ENCODE measurements around the gene ICAM2. TPM values are rescaled to one million over a fixed set of nuclear protein-coding genes. Genes with fewer than 3 reads are reported as not detected.
"Not testable (repeated sequence)": the region's sequence is repeated elsewhere in the genome, so short reads cannot be mapped to it uniquely, and the experiment has no call there.

ICAM2 gene
- total RNA-seq, 8 experiments from 2014 or later, result 0.32 to 11.5 (median 1.0) TPM; not detected in 2

GRCh38 chr17:64038331-64039105, 18.1 kb upstream of the ICAM2 start:
- in situ Hi-C loops (cut with MboI; ENCODE audit: low pct_unique_long_range_greater_than_20kb in 2 of 9, low sequenced_read_pairs in 9 of 9, unreplicated experiment in 9 of 9), result loop anchor here in 3 of 9 experiments (10.0 to 25.0 kb wide), 3 partner anchors 96 to 249 kb away; partner anchors contain the start of gene ERN1 (in 2 of the 3)
- WGBS, 10 experiments, result 0 to 85% (median 63%) methylated on average over 1 to 9 of the region's 16 CpGs; no CpG with 5 or more reads in 3 of the 10 experiments
- H3K4me1 ChIP-seq (replicated peaks in 1 of 2), result no peaks in the 10 kb centered on the region
- no peak overlapping the region for H3K27ac ChIP-seq
- no peak for ATAC-seq (replicated peaks in 6 of 8)
- no peak overlapping the region for H3K4me3 ChIP-seq

GRCh38 chr17:64037802-64038201, 17.4 kb upstream of the ICAM2 start:
- 0 to 100% (median 84%) methylated on average over 1 to 5 of the region's 5 CpGs; no CpG with 5 or more reads in 3 of the 10 experiments for WGBS, 10 experiments
- ATAC-seq (replicated peaks in 6 of 8), result no peak
- no peak overlapping the region for H3K4me3 ChIP-seq
- in situ Hi-C loops (cut with MboI; ENCODE audit: low pct_unique_long_range_greater_than_20kb in 2 of 9, low sequenced_read_pairs in 9 of 9, unreplicated experiment in 9 of 9), result loop anchor here in 3 of 9 experiments (10.0 to 25.0 kb wide), 3 partner anchors 97 to 249 kb away; partner anchors contain the start of gene ERN1 (in 2 of the 3)
- no peak overlapping the region for H3K27ac ChIP-seq
- no peaks in the 10 kb centered on the region for H3K4me1 ChIP-seq (replicated peaks in 1 of 2)

DNA sequence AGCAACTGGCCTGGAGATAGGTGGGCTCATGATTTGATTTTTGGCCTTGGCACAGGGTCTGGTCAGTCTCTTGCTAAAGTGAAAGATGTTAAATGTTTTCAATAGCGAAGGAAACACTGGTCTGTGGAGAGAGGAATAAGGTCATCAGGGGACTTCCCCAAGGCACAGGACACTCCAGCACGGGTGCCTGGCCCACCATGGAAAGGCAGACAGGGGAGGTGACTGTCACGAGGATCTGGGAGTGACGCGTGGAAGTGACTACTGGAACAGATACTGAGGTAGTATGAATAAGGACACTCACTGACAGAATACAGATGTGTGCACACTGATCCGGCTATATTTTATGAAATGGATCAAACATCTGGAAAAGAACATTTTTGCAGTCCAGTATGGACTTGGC, 16.7 kb upstream of the ICAM2 start:
- in situ Hi-C loops (cut with MboI; ENCODE audit: low pct_unique_long_range_greater_than_20kb in 2 of 9, low sequenced_read_pairs in 9 of 9, unreplicated experiment in 9 of 9), result loop anchor here in 3 of 9 experiments (10.0 to 25.0 kb wide), 3 partner anchors 98 to 250 kb away; partner anchors contain the start of gene ERN1 (in 2 of the 3)
- Histone ChIP-seq H3K27ac (no peak overlapping the region), H3K4me1 (replicated peaks in 1 of 2) (no peaks in the 10 kb centered on the region), H3K4me3 (no peak overlapping the region)
- no peak for ATAC-seq (replicated peaks in 6 of 8)
- 73 to 100% (median 80%) methylated on average over 2 to 5 of the region's 6 CpGs; no CpG with 5 or more reads in 5 of the 10 experiments for WGBS, 10 experiments

DNA sequence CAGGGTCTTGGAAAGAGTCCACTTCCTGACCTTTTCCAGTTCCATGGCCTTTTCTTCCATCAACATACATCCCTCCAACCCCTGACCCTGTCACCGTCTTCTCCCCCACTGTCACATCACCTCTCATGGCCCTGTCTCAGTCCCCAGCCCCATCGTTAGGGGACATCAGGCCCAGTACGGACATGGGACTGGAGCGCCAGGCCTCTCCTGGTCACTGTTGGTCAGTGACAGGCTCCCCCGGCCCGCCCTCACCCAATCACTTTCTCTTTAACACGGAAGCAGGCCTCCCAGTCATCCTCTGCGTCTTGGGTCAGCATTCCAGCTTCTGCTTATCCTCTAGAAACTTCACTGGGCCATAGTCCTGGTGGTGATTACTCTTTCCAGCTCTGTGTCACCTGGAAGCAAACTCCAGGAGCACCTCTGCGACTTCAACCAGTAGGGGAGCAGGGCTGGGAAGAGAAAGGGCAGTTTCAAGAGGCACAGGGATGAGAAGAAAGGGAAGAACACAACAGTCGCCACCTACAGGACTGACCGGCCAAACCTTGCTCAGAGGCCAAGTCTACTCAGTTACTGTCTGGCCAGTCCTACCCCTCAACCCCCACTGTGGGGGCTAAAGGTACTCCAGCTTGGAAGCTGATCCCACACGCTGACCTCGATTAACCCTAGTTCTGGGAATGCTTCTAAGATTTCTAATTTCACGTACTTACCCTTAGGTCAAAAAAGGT, 15.9 kb upstream of the ICAM2 start:
- in situ Hi-C loops (cut with MboI; ENCODE audit: low pct_unique_long_range_greater_than_20kb in 2 of 9, low sequenced_read_pairs in 9 of 9, unreplicated experiment in 9 of 9), result loop anchor here in 3 of 9 experiments (10.0 to 25.0 kb wide), 3 partner anchors 98 to 251 kb away; partner anchors contain the start of gene ERN1 (in 2 of the 3)
- Histone ChIP-seq H3K4me1 (replicated peaks in 1 of 2) (no peaks in the 10 kb centered on the region), H3K4me3 (no peak overlapping the region), H3K27ac (no peak overlapping the region)
- no peak for ATAC-seq (replicated peaks in 6 of 8)
- WGBS, 10 experiments, result 72 to 100% (median 93%) methylated on average over 1 to 5 of the region's 14 CpGs; no CpG with 5 or more reads in 2 of the 10 experiments

GRCh38 chr17:64032081-64032480, 11.6 kb upstream of the ICAM2 start:
- Histone ChIP-seq H3K27ac (no peak overlapping the region), H3K4me3 (no peak overlapping the region), H3K4me1 (replicated peaks in 1 of 2) (no peaks in the 10 kb centered on the region)
- no peak for ATAC-seq (replicated peaks in 6 of 8)
- 54 to 97% (median 82%) methylated on average over 3 to 4 of the region's 4 CpGs; no CpG with 5 or more reads in 2 of the 10 experiments for WGBS, 10 experiments
- in situ Hi-C loops (cut with MboI; ENCODE audit: low pct_unique_long_range_greater_than_20kb in 2 of 9, low sequenced_read_pairs in 9 of 9, unreplicated experiment in 9 of 9), result loop anchor here in 3 of 9 experiments (10.0 to 25.0 kb wide), 3 partner anchors 103 to 255 kb away; partner anchors contain the start of gene ERN1 (in 2 of the 3)

- Histone ChIP-seq H3K27ac (no peak overlapping the region), H3K4me3 (no peak overlapping the region), H3K4me1 (replicated peaks in 1 of 2) (no peaks in the 10 kb centered on the region)
- in situ Hi-C loops (cut with MboI; ENCODE audit: low pct_unique_long_range_greater_than_20kb in 2 of 9, low sequenced_read_pairs in 9 of 9, unreplicated experiment in 9 of 9), result loop anchor here in 3 of 9 experiments (25.0 kb wide), 2 partner anchors 108 to 258 kb away; partner anchors contain the start of gene ERN1 (in 1 of the 3)
- WGBS, 10 experiments, result 0 to 32% (median 0%) methylated on average over 1 to 3 of the region's 3 CpGs
- peak in 4 of 8 experiments; percentile 29 to 79 (median 71) for ATAC-seq (replicated peaks in 6 of 8)
Measured at GRCh38 chr17:64028874-64029464, 8.5 kb upstream of the ICAM2 start.

DNA sequence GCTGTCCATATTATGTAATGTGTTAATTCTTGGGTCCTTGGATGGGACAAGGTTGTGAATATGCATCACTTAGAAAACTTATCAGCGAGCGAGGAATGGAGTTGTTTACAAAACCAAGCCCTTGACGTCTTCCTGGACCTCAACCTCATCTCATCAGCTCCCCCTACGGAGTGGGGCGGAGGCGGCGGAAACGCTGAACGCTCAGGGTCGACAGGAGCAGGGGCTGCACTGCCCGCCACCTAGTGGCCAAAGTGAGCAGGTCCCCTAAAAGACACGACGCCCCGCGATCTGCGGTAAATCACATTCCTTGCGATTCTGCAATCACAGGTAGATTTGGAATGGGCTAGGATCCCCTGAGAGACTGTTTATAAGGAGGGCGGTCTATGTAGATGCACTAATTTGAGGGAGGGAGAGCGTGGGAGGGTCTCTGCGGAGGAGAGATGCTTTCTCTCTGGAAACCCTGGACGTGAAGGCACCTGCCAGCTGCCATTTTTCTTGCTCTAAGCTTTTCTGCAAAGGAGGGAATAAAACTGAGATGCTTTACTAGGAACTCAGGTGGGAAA, 5.4 kb upstream of the ICAM2 start:
- in situ Hi-C loops (cut with MboI; ENCODE audit: low pct_unique_long_range_greater_than_20kb in 2 of 9, low sequenced_read_pairs in 9 of 9, unreplicated experiment in 9 of 9), result loop anchor here in 3 of 9 experiments (25.0 kb wide), 2 partner anchors 111 to 261 kb away; partner anchors contain the start of gene ERN1 (in 1 of the 3)
- peak in 4 of 8 experiments; percentile 36 to 94 (median 84) for ATAC-seq (replicated peaks in 6 of 8)
- Histone ChIP-seq H3K4me3 (no peak overlapping the region), H3K4me1 (replicated peaks in 1 of 2) (no peaks in the 10 kb centered on the region), H3K27ac (no peak overlapping the region)
- 0 to 33% (median 17%) methylated on average over 1 to 17 of the region's 21 CpGs; no CpG with 5 or more reads in 1 of the 10 experiments for WGBS, 10 experiments

DNA sequence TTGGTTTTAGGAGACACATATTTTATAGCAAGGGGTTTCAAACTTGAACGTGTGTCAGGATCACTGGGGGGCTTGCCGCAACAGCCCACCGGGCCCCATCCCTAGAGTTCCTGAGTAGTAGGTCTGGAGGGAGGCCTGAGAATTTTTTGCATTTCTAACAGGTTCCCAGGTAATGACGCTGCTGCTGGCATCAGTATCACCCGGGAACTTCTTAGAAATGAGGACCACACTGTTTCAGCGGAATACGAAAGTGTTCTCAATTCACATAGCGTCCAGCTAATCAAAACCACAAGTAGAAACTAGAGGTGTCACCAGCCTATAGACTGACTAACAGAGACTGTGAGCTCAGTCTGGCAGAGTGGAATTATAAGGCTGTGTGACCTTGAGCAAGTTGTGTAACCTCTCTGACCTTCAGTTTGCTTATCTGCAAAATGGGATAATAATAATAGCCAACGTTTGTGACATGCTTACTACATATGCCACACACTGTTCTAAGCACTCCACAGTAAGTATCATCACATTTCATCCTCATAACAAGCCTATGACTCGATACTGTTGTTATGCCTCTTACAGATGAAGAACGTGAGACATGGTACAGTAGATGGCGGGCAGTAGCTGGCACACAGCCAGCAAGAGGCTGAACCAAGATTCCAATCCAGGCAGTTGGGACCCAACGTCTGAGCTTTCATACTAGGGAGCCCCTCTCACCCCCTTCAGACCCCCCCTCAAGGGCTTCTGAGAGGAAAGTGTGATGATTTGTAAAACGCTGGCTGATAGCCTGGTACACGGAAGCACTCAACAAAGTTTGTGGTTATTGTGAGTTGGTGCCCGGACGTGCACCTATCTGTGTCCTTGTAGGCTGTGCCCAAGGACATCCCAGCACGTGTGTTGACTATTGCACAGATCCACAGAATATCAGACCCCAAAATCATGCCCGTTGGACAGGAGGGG, 4.6 kb upstream of the ICAM2 start:
- WGBS, 10 experiments, result 30 to 100% (median 64%) methylated on average over 1 to 13 of the region's 19 CpGs; no CpG with 5 or more reads in 2 of the 10 experiments
- H3K4me1 ChIP-seq (replicated peaks in 1 of 2), result no peaks in the 10 kb centered on the region
- no peak for ATAC-seq (replicated peaks in 6 of 8)
- no peak overlapping the region for H3K27ac ChIP-seq
- H3K4me3 ChIP-seq, result no peak overlapping the region
- in situ Hi-C loops (cut with MboI; ENCODE audit: low pct_unique_long_range_greater_than_20kb in 2 of 9, low sequenced_read_pairs in 9 of 9, unreplicated experiment in 9 of 9), result loop anchor here in 3 of 9 experiments (25.0 kb wide), 3 partner anchors 112 to 262 kb away; partner anchors contain the start of genes CSHL1 (in 1 of the 3), ERN1 (in 1 of the 3) and GH1 (in 1 of the 3)

GRCh38 chr17:64024215-64024654, 3.8 kb upstream of the ICAM2 start:
- Histone ChIP-seq H3K4me1 (replicated peaks in 1 of 2) (no peaks in the 10 kb centered on the region), H3K27ac (no peak overlapping the region), H3K4me3 (no peak overlapping the region)
- in situ Hi-C loops (cut with MboI; ENCODE audit: low pct_unique_long_range_greater_than_20kb in 2 of 9, low sequenced_read_pairs in 9 of 9, unreplicated experiment in 9 of 9), result loop anchor here in 1 of 9 experiments (25.0 kb wide), 1 partner anchor 112 kb away; the partner anchor contains the start of genes CSHL1 and GH1
- peak in 1 of 8 experiments; percentile 17 for ATAC-seq (replicated peaks in 6 of 8)
- 82 to 94% (median 88%) methylated on average over 2 to 8 of the region's 8 CpGs; no CpG with 5 or more reads in 1 of the 10 experiments for WGBS, 10 experiments

DNA sequence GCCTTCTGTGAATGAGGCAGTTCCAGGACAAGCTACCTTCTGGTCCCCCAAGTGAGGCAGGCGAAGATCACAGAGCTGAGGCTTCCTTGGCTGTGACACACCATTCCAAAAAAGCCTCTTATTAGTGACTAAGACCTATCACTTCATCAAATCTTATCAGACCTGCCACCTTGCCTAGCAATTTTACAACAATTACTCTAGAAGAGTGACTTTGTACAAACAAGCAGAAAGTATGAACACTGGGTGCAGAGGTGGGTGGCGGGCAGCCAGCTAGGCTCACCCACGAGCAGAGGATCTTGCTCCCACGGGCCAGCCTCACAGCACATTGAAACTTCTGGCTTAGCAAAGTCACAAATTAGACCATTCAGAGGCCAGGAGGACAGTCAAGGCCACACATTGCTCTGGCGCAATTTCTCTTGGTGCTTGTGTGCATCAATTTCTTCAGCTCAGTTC, 2.2 kb upstream of the ICAM2 start:
- in situ Hi-C loops (cut with MboI; ENCODE audit: low pct_unique_long_range_greater_than_20kb in 2 of 9, low sequenced_read_pairs in 9 of 9, unreplicated experiment in 9 of 9), result loop anchor here in 1 of 9 experiments (25.0 kb wide), 1 partner anchor 110 kb away; the partner anchor contains the start of genes CSHL1 and GH1

GRCh38 chr17:64019551-64019961, 877 bp downstream of the ICAM2 start:
- H3K27ac ChIP-seq; H3K4me1 ChIP-seq (replicated peaks in 1 of 2); H3K4me3 ChIP-seq; ATAC-seq (replicated peaks in 6 of 8): not testable (repeated sequence)
- 59 to 100% (median 81%) methylated on average over 2 to 9 of the region's 9 CpGs; no CpG with 5 or more reads in 3 of the 10 experiments for WGBS, 10 experiments
- in situ Hi-C loops (cut with MboI; ENCODE audit: low pct_unique_long_range_greater_than_20kb in 2 of 9, low sequenced_read_pairs in 9 of 9, unreplicated experiment in 9 of 9), result loop anchor here in 2 of 9 experiments (10.0 to 25.0 kb wide), 2 partner anchors 95 to 107 kb away; partner anchors contain the start of genes CSHL1 (in 1 of the 2) and GH1 (in 1 of the 2)

More for the DNA sequence above, 2.2 kb upstream of the ICAM2 start:
- H3K4me3 ChIP-seq, result no peak overlapping the region
- ATAC-seq (replicated peaks in 6 of 8), result no peak
- WGBS, 10 experiments, result 20 to 88% (median 73%) methylated on average over 1 to 5 of the region's 5 CpGs; no CpG with 5 or more reads in 5 of the 10 experiments
- no peaks in the 10 kb centered on the region for H3K4me1 ChIP-seq (replicated peaks in 1 of 2)
- no peak overlapping the region for H3K27ac ChIP-seq

All from motor neuron (in vitro differentiated cells).